DOHH2 (cell line): ENCODE measurements around the gene ESAM.
A peak's percentile ranks its signal among the peaks of the same experiment; 100 is the strongest.

ENCODE experiments used
- H3F3A ChIP-seq: fragments of 200-600 bp; sonication (generic), shearing (Covaris generic); 2 replicates; pipeline ENCODE4 v1.6.0; 2016; ENCODE audit warnings: antibody characterized with exemption, mild to moderate bottlenecking; ENCODE audit not compliant: control insufficient read depth, insufficient read depth
- H3K27ac ChIP-seq: fragments of 200-600 bp; sonication (generic); 2 replicates; pipeline ENCODE4 v1.5.1; 2014; ENCODE audit warnings: low read depth, mild to moderate bottlenecking, low read length, moderate library complexity
- H3K27me3 ChIP-seq: fragments of 200-600 bp; sonication (generic); 2 replicates; pipeline ENCODE4 v1.6.1; 2014; ENCODE audit warnings: mild to moderate bottlenecking, low read length, mixed read lengths; ENCODE audit not compliant: control insufficient read depth
- H3K36me3 ChIP-seq: fragments of 200-600 bp; sonication (generic); 2 replicates; pipeline ENCODE4 v1.6.1; 2014; ENCODE audit warnings: mild to moderate bottlenecking, low read length, moderate library complexity, mixed read lengths; ENCODE audit not compliant: control insufficient read depth
- H3K4me1 ChIP-seq: fragments of 200-600 bp; sonication (generic); 2 replicates; pipeline ENCODE4 v1.6.1; 2014; ENCODE audit warnings: mild to moderate bottlenecking, low read length, mixed read lengths; ENCODE audit not compliant: control insufficient read depth
- H3K4me2 ChIP-seq: fragments of 200-600 bp; sonication (generic); 2 replicates; pipeline ENCODE4 v1.6.0; 2014; ENCODE audit warnings: mild to moderate bottlenecking, low read length, moderate library complexity
- H3K4me3 ChIP-seq: fragments of 200-600 bp; sonication (generic); 2 replicates; pipeline ENCODE4 v1.5.1; 2014; ENCODE audit warnings: mild to moderate bottlenecking, low read length, mixed read lengths
- H3K79me2 ChIP-seq: fragments of 200-600 bp; sonication (generic); 2 replicates; pipeline ENCODE4 v1.6.1; 2014; ENCODE audit warnings: mild to moderate bottlenecking, low read length, mixed read lengths; ENCODE audit not compliant: control insufficient read depth
- H3K9me2 ChIP-seq: fragments of 200-600 bp; sonication (generic); replicated peaks from 2 replicates; pipeline ENCODE4 v1.6.1; 2014; ENCODE audit warnings: mild to moderate bottlenecking, low read length, mixed read lengths; ENCODE audit not compliant: control insufficient read depth
- H3K9me3 ChIP-seq: fragments of 200-600 bp; sonication (generic); 2 replicates; pipeline ENCODE4 v1.6.1; 2014; ENCODE audit warnings: antibody characterized with exemption, low read length, mixed read lengths; ENCODE audit not compliant: control insufficient read depth, insufficient read depth
- H4K20me1 ChIP-seq: fragments of 200-600 bp; sonication (generic); 2 replicates; pipeline ENCODE4 v1.6.0; 2014; ENCODE audit warnings: low read depth, mild to moderate bottlenecking, antibody characterized with exemption, low read length, moderate library complexity; ENCODE audit not compliant: control insufficient read depth, insufficient read depth
- CTCF ChIP-seq: fragments of 200-600 bp; sonication (generic); IDR thresholded peaks from one replicate; pipeline ENCODE4 v1.5.1; 2014; ENCODE audit warnings: antibody characterized with exemption, mild to moderate bottlenecking, low read depth, low read length; ENCODE audit not compliant: poor library complexity, severe bottlenecking
- EZH2phosphoT487 ChIP-seq: fragments of 200-600 bp; sonication (generic); IDR thresholded peaks from 2 replicates; pipeline ENCODE4 v1.6.1; 2017; ENCODE audit warnings: borderline replicate concordance, mild to moderate bottlenecking, antibody characterized with exemption, low read length, moderate library complexity, mixed read lengths

The ESAM gene

GRCh38 chr11:124759266-124760204, 2.6 kb downstream of the ESAM start:
- Histone ChIP-seq H3F3A (no peaks in the 10 kb centered on the region; the same call in 1 of the 2 replicates), H3K4me1 (peaks cover 49% of the 10 kb centered on the region), H3K4me3 (peak overlapping the region; percentile 28), H3K9me3 (no peaks in the 10 kb centered on the region), H3K36me3 (no peaks in the 10 kb centered on the region), H4K20me1 (no peaks in the 10 kb centered on the region), H3K9me2 (no peaks in the 10 kb centered on the region), H3K79me2 (no peaks in the 10 kb centered on the region), H3K27ac (no peak overlapping the region), H3K27me3 (peaks cover 46% of the 10 kb centered on the region), H3K4me2 (peak overlapping the region; percentile 54)
- TF ChIP-seq CTCF (no peak), EZH2phosphoT487 (no peak)

GRCh38 chr11:124758355-124759265, 3.5 kb downstream of the ESAM start:
- Histone ChIP-seq H3K4me2 (peak overlapping the region; percentile 65), H3K4me1 (peaks cover 42% of the 10 kb centered on the region), H3K36me3 (no peaks in the 10 kb centered on the region), H3K79me2 (no peaks in the 10 kb centered on the region), H4K20me1 (no peaks in the 10 kb centered on the region), H3K27me3 (peaks cover 46% of the 10 kb centered on the region), H3K4me3 (peak overlapping the region; percentile 45), H3K27ac (no peak overlapping the region), H3K9me2 (no peaks in the 10 kb centered on the region), H3K9me3 (no peaks in the 10 kb centered on the region), H3F3A (no peaks in the 10 kb centered on the region; the same call in 1 of the 2 replicates)
- TF ChIP-seq EZH2phosphoT487 (no peak), CTCF (peak; percentile 82)

- Histone ChIP-seq H4K20me1 (no peaks in the 10 kb centered on the region), H3K36me3 (no peaks in the 10 kb centered on the region), H3K79me2 (no peaks in the 10 kb centered on the region), H3K27me3 (peaks cover 46% of the 10 kb centered on the region), H3K9me3 (no peaks in the 10 kb centered on the region), H3K4me2 (no peak overlapping the region), H3K4me3 (no peak overlapping the region), H3F3A (no peaks in the 10 kb centered on the region; the same call in 1 of the 2 replicates), H3K27ac (no peak overlapping the region), H3K4me1 (peaks cover 49% of the 10 kb centered on the region), H3K9me2 (no peaks in the 10 kb centered on the region)
- TF ChIP-seq CTCF: no peak
- TF ChIP-seq EZH2phosphoT487: no peak
Observed at GRCh38 chr11:124757320-124757719, 4.8 kb downstream of the ESAM start.
